GM19238 (cell line): ENCODE results near the gene HMOX2.

Experiments used
- DNase-seq: peaks from one replicate; pipeline ENCODE4 v3.0.0; 2011; ENCODE audit warnings: low spot score; ENCODE audit not compliant: insufficient read length

The HMOX2 gene

DNA sequence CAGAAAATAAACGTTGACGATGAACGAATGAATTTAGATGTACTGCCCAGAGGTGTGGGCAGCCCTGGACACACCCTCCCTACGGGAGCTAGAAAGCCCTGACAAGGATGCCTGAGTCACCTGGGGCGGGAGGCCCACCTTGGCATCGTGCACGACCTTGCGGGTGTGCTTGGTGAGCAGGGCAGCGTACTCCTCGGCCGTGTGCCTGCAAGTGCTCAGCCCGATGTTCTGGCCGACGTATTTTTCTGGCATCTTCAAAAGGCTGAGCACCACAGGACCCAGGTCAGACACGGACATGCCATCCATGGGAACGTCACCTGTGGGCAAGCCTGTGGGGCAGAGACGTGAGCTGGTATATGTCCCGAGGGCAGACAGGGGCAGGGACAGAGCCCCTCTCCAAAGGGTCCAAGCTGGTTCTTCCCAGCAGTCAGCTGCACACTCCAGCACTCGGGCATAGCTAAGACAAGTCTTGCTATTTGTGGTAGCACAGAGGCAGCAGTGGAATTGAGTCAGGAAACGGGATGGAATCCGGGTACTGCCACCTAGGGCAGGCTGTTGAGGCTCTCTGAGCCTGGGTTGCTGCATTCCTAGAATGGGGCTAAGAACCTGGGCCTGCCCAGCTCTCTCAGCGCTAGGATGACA lies 12.6 kb upstream of the HMOX2 start:
- no peak for DNase-seq

DNA sequence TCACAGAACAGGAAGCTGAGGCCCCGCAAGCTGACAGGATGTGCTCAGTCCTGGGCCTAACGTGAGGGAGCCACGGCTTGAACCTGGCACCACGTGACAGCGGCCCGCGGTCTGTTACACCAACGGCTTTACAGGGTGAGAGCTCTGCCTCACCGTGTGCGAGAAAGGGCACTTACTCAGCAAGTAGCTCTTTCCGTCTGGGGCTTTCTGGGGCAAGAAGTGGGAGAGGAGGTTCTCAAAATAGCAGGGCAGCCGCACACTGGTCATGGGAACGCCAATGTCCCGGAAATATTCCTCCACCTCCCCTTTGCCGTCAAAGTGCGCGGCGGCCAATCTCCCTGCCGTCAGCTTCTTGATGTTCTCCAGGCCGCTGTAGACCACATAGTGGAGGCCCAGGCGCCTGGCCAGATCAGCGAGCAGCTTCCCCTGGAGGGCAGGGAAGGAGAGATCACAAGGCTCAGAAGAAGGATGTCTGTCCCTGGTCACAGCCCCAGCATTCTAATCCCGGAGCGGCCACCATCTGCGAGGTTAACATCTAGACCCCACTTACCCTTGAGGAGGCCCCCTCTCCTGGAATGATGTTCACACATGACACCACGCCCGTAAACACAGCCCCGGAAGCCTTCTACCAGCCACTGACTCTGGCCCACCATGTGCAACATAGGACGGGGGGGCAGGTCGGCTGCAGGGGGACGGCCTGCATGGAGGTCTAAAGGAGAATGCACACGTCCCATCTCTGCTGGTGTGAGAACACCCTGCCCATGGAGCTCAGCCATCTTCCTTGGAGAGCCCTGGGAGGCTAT lies 10.0 kb upstream of the HMOX2 start:
- DNase-seq, result no peak

DNA sequence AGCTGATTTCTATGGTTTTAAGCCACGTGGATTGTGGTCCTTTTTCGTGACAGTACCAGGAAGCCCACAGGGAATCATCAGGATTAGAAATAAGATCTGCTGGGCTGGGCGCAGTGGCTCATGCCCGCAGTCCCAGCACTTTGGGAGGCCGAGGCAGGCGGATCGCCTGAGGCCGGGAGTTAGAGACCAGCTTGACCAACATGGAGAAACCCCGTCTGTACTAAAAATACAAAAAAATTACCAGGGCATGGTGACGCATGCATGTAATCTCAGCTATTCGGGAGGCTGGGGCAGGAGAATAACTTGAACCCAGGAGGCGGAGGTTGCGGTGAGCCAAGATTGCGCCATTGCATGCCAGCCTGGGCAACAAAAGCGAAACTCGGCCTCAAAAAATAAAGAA lies 8.3 kb upstream of the HMOX2 start:
- DNase-seq, result no peak

DNA sequence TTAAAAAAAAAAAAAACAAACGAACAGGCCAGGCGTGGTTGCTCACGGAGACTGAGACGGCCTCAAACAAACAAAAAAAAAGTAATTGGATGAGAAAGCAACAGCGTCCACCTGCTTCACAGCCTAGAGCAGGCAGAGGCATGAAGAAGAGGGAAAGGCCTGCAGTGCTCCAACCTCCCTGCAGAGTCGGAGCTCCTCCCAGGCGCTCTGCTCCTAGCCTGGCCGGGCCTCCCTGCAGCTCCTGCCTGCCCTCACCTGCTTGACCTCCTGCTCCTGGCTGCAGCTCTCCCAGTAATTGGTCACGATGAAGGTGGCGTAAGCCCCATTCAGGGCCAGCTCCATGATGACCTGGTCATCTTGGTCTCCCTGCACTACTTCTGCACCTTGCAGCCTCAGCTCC lies 7.2 kb upstream of the HMOX2 start:
- no peak for DNase-seq

DNA sequence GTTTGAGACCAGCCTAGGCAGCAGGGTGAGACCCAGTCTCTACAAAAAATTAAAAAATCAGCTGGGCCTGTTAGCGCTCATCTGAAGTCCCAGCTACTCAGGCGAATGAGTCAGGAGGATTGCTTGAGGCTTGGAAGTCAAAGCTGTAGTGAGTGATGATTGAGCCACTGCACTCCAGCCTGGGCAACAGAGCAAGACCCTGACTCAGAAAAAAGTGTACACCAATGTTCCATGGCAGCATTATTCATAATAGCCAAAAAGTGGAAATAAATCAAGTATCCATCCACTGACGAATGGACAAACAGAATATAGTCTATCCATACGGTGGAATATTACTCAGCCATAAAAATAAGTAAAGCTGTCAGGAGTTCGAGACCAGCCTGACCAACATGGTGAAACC lies 4.3 kb upstream of the HMOX2 start:
- DNase-seq, result no peak

DNA sequence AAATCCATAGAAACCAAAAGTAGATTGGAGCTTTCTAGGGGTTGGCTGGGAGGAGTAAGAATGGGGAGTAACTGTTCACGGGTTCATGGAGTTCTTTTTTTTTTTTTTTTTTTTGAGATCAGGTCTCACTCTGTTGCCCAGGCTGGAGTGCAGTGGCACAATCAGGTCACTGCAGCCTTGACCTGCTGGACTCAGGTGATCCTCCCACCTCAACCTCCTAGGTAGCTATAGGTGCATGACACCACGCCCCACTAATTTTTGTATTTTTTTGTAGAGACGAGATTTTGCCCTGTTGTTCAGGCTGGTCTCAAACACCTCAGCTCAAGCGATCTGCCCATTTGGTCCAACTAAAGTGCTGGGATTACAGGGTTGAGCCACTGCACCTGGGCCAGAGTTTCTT lies 3.3 kb upstream of the HMOX2 start:
- DNase-seq, result no peak

DNA sequence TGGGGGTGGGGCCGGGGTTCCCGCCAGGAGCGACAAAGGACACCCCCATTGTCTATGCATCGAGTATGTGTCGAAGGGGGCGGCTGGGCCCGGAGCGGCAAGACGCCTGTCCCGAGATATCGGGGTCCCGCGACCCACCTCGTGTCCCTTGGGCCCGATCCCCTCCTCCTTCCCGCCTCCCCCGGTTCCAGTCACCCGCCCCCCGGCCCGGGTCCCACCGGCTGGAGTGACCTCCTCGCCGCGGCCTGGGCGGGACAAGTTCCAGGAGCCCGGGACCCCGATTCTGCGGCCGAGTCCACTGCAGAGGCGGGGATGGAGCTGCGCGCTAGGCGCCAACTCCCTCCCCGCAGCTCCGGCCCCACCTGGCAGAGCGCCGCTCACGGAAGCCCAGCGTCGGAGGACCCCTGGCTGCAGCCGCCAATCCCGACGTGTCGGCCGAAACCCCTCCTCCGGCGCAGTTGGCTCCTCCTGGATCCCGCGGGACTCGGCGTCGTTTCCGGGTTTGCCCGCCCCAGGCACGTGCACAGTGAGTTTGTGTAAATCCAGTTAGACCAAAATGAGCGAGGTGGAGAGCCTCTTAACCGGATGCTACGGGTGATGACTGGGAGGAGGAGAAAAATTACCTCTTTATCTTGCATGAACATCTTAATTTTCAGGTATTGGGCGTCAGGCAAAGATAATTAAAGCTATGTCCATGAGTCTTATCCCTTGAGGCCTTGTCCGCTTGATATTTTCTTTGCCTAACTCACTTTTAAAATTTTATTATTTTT lies 1.8 kb upstream of the HMOX2 start, which contains the start of gene NMRAL1:
NMRAL1 (minus strand) TSS at position 434 of the 770 bp plus-strand sequence. CDS start 493 bp downstream, outside the sequence.
- DNase-seq, result peak; percentile 89

DNA sequence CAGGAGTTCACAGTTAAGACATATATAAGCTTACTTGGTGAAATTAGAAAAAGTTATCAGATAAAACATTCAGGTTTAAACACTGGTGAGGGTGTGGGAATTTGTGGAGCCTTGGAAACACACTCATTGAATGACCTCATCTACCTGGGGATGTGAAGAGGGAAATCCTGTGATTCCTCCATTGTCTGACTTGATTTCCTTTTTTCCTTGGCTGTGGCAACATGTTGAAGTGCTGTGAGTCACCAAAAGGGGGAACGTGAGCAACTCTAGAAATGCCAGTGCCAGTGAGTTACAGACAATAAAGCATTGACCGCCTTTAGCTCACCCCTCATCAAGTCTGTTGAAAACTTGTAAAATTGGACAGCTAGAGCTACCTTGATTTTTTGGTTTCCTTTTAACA lies 1.8 kb downstream of the HMOX2 start:
- DNase-seq, result no peak

DNA sequence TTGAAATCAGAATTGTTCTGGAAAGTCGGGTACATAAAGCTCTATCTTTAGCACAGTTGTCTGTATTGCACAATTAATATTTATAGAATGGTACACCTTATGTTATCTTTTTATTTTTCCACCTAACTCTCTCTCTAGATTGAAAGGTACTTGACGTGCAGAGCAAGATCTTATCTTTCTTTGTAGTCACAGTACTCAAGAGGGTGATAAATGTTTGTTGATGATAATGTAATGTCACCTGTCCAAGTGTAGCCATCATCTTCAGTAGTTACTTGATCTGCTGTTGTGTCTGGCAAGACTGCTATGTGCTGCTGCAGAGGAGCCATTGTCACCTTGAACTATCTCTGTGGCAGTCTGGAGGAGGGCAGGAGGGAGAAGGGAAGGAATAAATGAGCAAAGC lies 5.3 kb downstream of the HMOX2 start:
- no peak for DNase-seq

DNA sequence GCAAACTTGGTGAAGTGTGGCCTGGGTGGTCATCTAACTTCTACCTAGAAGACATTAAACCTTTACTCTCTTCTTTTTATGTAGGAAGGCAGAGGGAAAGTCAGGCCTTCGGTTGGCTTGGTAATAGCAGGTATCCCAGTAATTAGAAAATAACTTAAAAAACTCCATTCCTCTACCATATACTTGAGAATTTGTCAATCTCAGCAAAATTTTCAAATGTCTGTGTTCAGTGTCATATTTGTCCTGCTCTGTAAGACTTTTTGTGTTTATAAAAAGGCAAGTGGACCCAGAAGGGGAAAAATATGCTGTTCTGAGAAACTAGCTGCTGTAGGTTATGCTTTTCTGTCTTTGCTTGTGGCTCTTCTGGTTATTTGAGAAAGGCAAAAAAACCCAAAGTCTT lies 5.8 kb downstream of the HMOX2 start:
- no peak for DNase-seq

DNA sequence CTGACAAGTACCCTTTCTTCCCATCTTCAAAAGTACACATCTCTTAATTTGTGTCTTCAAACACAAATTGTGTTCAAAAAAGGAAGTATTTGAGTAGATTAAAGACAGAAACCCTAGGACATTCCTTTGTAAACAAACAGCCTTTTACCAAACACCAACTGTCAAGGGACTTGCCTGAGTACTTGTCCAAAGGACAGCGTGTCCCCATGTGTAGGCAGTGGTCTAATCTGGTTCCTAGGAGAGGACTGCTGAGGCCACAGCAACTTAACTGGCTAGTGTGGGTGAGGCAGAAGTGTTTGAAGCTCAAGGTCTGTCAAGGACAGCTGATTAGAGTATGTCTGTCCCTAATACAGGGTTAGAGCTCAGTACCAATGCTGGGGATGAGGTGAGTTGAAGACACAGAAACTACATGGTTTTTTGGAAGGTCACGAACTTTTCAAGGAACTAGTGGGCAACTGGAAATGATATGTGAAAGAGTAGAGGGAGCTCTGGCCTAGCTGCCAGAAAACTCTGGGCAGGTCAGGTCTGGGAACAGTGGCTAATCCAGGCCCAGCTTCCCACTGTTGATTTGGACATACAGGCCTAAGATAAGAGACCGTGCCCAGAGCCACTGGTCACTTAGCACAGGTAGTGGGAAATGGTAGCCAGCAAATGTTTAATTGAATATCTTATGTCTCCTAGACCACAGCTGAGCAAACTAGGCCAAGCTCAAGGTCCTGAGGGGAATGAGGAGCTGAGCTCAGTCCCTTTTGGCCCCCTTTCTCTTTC lies 10.1 kb downstream of the HMOX2 start:
- no peak for DNase-seq

DNA sequence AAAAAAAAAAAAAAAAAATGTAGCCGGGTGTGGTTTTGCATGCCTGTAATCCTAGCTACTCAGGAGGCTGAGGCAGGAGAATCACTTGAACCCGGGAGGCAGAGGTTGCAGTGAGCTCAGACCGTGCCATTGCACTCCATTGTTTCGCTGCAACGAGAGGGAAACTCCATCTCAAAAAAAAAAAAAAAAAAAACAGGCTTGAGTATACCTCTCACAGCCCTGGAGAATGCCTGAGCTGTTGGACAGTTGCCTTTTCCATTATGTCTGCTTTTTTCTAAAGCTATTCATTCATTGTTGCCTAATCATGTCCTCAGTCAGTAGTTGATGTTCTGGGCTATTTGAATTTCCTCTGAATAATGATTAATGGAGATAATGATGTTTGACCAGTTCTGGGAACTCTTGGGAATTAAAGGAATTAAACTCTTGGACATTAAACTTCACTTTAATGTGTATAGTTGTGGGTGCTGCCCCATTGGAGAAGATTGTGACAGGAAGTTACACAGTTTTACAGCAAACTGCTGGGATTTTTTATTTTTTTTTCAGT lies 11.8 kb downstream of the HMOX2 start:
- DNase-seq, result no peak

DNA sequence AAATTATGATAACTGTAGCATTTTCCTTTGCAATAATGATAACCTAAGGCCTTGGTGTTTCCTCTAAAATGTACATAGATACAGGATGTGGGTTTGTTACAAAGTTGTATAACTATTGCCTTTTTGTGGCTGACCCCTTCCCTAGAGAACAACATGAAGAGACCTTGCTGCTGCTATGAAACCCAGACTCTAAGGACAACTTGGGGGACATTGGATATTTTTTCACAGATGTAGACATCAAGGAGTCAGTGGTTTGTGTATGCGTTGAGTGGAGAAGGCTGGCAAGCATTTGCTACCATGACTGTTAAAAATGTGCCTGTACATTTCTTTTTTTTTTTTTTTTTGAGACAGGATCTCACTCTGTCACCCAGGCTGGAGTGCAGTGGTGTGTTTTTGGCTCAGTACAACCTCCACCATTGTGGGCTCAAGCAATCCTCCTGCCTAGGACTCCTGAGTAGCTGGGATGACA lies 12.3 kb downstream of the HMOX2 start:
- DNase-seq, result no peak

DNA sequence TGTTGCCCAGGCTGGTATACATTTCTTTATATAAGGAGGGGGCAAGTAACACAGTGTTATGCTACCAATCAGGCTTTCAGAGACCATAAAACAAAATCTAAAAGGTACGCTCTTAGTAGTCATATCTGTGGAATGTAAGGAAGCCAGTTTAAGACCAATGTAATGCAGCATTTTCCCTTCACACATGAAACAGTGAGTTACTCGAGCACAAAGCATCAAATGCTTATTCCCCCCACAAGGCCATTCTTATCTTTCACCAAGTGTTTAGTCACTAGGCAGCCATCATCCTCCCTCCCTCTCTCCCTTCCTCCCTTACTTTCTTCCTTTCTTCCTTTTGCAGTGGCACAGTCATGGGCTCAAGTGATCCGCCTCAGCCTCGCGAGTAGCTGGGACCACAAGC lies 12.8 kb downstream of the HMOX2 start:
- DNase-seq, result no peak

DNA sequence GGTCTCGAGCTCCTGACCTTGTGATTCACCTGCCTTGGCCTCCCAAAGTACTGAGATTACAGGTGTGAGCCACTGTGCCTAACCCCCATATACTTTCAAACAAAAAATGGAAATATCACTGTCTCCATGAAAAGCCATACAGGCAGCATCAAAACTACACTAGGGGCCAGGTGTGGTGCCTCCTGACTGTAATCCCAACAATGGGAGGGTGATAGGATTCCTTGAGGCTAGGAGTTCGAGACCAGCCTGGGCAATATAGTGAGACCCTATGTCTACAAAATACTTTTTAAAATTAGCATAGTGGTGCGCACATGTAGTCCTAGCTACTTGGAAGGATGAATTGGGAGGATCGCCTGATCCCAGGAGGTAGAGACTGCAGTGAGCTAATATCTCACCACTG lies 15.7 kb downstream of the HMOX2 start:
- no peak for DNase-seq

DNA sequence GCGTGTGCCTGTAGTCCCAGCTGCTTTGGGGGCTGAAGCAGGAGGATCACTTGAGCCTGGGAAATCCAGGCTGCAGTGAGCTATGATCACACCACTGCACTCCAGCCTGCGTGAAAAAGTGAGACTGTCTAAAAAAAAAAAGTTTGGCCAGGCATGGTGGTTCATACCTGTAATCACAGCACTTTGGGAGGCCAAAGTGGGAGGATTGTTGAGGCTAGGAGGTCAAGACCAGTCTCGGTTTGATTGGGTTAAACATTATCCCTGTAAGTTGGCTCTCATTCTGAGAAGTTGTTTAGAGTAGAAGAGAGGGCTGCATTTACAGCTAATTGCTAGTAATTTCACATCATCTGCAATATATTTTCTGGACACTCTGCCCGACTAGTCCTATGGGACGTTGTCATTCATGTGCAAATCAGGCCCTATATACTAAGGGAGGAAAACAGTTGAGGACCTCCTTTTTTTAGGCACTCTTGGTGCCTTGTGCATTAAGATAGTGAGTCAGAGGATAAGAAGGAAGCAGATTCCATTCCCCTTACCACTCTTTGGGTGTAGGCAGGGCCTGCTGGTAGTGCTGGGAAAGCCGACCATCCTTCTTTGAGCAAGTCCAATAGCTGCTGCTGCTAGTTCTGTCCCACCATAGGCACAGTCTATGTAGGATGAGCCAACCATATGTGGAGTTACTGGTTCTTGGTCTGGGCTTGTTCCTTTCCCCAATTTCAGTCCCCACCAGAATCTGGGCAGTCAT lies 18.7 kb downstream of the HMOX2 start:
- no peak for DNase-seq

DNA sequence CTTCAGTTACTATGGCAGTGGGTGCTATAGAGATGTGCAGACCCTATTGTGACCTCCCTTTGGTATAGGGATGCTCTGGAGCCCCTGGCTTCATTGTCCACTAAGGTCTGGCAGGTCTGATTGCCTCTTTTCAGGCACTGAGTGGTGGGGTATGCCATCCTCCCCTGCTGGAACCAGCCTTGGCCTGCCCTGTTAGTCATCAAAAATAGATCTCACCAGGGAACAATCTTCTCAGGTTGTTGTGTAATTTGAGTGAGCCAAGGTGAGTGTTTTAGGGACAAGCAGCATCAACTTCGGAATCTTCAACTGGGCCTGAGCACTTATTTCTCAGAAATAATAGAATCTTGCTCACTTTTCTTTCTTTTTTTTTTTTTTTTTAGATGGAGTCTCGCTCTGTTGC lies 19.6 kb downstream of the HMOX2 start:
- no peak for DNase-seq

DNA sequence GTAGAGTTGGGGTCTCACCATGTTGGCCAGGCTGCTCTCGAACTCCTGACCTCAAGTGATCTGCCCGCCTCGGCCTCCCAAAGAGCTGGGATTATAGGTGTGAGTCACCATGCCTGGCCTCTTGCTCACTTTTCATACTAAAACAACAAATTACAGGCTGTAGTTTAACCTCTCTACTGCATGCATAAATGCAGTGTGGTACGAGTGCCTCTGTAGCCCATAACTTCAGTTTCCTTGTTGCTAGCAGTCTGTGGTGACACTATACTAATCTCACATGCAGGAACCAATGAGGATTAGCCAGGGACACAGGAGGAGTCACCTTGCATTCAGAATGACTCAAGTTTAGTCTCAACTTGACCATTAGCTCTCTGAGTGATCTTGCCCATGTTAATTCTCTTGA lies 20.1 kb downstream of the HMOX2 start:
- no peak for DNase-seq

DNA sequence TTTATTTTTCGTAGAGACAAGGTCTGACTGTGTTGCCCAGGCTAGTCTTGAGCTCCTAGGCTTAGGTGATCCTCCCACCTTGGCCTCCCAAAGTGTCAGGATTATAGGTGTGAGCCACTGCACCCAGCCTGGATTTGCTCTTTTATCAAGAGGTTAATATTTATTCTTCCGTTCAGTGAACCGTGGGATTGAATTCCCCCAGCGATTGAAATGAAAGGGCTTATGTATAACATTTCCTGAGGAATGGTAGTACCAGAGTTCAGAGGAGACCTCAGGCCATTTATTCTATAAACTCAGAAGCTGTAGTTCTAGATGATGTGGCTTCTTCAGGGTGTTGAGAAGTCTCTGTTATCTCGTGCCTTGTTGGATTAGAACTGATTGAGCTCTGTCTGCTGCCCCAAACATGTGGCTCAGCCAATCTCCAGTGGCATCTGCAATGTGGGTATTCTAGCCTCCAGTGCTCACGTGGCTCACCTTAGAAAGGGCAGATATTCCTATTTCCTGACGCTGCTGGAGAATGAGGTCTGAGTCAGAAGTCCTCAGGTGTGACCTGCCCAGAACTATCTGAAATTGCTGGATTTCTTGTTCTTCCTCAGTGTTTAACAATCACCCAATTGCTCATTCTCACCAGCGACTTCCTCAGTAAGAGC lies 22.5 kb downstream of the HMOX2 start:
- DNase-seq, result no peak

DNA sequence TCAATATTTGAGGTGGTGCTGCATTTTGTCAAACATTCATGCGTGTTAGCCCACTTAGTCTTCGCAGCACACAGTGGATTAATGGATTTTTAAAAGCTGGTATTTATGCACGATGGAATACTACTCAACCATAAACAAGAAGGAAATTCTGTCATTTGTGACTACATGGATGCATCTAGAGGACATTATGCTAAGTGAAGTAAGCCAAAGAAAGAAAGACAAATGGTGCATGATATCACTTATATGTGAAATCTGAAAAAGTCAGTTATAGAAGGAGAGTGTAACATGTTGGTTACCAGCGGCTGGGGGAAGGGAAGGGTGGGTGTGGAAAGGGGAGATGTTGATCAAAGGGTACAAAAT lies 23.0 kb downstream of the HMOX2 start:
- DNase-seq, result no peak
